HUES64 (cell line): ENCODE measurements around the gene C6orf62. TPM values are rescaled to one million over a fixed set of nuclear protein-coding genes. Genes with fewer than 3 reads are reported as not detected.
"Not testable (repeated sequence)": the region's sequence is repeated elsewhere in the genome, so short reads cannot be mapped to it uniquely, and the experiment has no call there.

ENCODE experiments used
- H3K27ac ChIP-seq: 2 replicates; pipeline ENCODE4 v1.7.0; 2013; ENCODE audit warnings: low read depth, low read length, inconsistent platforms
- H3K27me3 ChIP-seq: 2 replicates; pipeline ENCODE4 v1.6.1; 2013; ENCODE audit warnings: mild to moderate bottlenecking, low read length; ENCODE audit not compliant: insufficient read depth
- H3K36me3 ChIP-seq: 2 replicates; pipeline ENCODE4 v1.6.1; 2013; ENCODE audit warnings: mild to moderate bottlenecking, low read length; ENCODE audit not compliant: insufficient read depth
- H3K4me1 ChIP-seq: 2 replicates; pipeline ENCODE4 v1.6.1; 2013; ENCODE audit warnings: mild to moderate bottlenecking, low read length, moderate library complexity; ENCODE audit not compliant: insufficient read depth
- H3K4me3 ChIP-seq: 2 replicates; pipeline ENCODE4 v1.5.1; 2013; ENCODE audit warnings: mild to moderate bottlenecking, low read length, moderate library complexity
- H3K9ac ChIP-seq: 2 replicates; pipeline ENCODE4 v1.6.1; 2013; ENCODE audit warnings: mild to moderate bottlenecking, low read depth, low read length
- H3K9me3 ChIP-seq: 2 replicates; pipeline ENCODE4 v1.6.1; 2013; ENCODE audit warnings: low read depth, low read length; ENCODE audit not compliant: insufficient read depth
- WGBS: fragments of 150-250, 120-280 bp; methylation state at CpG from one replicate; pipeline ENCODE4 v1.1.7; 2013; ENCODE audit warnings: missing lambda C conversion rate; 5-methylcytosine and 5-hydroxymethylcytosine counted together
- polyA plus RNA-seq, 2 experiments: library from polyadenylated mRNA; stranded (reverse); fragments of 50-300 nt; gene quantifications; one replicate each; pipeline ENCODE4 v1.2.3, GENCODE V29; 2013

Gene C6orf62
- 71.8 TPM for polyA plus RNA-seq (2013, experiment 1 of 2)
- 59.2 TPM for polyA plus RNA-seq (2013, experiment 2 of 2)

DNA sequence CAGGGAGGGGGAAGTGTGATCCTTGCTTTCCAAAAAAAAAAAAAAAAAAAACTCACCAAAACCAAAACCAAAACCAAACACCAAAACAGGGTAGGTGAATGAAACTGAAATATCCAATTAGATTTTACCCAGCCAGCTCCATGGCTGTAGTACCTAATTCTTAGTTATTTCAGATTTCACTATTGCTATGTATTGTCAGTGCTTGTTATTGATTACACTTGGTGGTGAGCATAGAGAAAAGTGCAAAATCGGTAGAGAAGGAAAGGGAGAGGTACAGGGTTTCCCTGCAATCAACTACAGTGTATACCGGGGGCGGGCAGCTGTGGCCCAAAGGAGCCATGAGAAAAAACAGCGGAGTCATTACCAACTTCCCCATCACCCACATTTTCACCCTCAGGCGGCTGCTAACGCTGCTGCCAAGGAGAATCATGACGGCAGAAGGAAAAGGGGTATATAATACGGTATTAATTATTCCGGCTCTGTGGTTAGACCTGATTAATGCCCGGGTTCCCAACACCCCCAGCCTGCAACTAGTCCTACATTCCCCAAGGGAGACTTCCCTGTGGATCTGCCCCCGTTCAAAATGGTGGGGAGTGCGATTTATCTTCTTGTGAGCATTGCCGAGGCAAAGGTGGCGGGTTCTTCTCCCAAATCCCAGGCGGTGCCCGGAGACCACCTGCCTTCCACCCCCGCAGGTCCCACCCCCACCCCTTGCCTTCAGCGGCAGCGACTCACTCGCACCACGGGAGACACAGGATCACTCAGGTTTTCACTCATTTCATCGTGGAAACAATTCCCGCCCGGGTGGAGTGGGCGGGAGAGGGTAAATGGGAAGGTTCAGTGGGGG, at the start of gene C6orf62:
Gene C6orf62 (minus strand): TSS at position 30 of the 847 bp plus-strand sequence. CDS start 486 bp downstream, outside the sequence.
- 2% methylated on average over 18 of the region's 25 CpGs for WGBS
- peaks cover 48% of the 10 kb centered on the region for H3K36me3 ChIP-seq

DNA sequence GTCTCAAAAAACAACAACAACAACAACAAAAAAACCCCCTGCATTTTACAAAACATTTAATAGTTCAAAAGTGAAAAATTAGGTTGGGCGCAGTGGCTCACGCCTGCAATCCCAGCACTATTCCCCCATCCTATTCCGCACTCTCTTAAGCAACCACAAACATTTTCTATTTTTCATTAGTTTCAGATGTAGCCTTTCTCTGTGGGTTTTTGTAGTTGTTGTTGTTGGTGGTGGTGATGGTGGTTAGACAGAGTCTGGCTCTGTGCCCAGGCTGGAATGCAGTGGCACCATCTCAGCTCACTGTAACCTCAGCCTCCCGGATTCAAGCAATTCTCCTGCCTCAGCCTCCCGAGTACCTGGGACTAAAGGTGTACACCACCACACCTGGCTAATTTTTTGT, 49.4 kb upstream of the C6orf62 start:
- H3K27ac ChIP-seq: no peak overlapping the region
- no peak overlapping the region for H3K4me3 ChIP-seq
- no peak overlapping the region for H3K9ac ChIP-seq
- H3K9me3 ChIP-seq: no peaks in the 10 kb centered on the region
- no peaks in the 10 kb centered on the region for H3K4me1 ChIP-seq
- no peaks in the 10 kb centered on the region for H3K27me3 ChIP-seq
- 94% methylated on average over 5 of the region's 5 CpGs for WGBS
- H3K36me3 ChIP-seq: no peaks in the 10 kb centered on the region

More for the DNA sequence above, at the start of gene C6orf62:
- no peaks in the 10 kb centered on the region for H3K9me3 ChIP-seq
- H3K4me1 ChIP-seq: peaks cover 8% of the 10 kb centered on the region; the same call in 1 of the 2 replicates
- H3K27me3 ChIP-seq: no peaks in the 10 kb centered on the region
- H3K9ac ChIP-seq: peak within 1 kb of the TSS; percentile 98
- H3K27ac ChIP-seq: peak within 1 kb of the TSS; percentile 99
- H3K4me3 ChIP-seq: peak within 1 kb of the TSS; percentile 99

DNA sequence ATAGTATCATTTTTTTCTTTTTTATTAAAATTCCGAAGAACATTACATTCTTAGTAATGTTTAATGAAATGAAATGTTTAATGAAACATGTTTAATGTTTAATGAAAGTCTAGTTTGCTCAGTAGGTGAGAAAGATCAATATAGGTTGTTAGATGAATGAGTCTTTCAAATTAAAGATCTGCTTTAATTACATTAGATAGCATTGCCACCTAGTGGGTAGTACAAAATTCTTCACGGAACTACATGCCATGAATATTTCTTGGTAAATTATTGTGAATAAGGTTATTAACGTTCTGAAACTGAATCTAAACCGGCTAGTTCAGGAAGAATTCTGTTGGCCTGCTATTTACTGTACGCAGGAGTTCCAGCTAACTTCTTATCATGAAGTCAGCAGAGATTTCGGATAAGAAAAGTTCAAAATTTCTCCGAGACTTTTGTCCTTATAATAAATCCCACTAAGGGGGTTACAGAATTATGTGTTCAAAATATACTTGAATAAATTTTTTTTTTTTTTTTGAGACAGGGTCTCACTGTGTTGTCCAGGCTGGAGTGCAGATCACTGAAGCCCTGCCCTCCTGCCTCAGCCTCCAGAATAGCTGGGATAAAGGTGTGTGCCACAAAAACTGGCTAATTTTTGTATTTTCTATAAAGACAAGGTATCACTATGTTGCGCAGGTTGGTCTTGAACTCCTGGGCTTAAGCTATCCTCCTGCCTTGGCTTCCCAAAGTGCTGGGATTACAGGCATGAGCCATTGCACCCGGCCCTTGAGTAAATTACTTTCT, 47.9 kb upstream of the C6orf62 start:
- no peak overlapping the region for H3K27ac ChIP-seq
- no peaks in the 10 kb centered on the region for H3K4me1 ChIP-seq
- no peak overlapping the region for H3K9ac ChIP-seq
- H3K27me3 ChIP-seq: no peaks in the 10 kb centered on the region
- no peak overlapping the region for H3K4me3 ChIP-seq
- H3K36me3 ChIP-seq: no peaks in the 10 kb centered on the region
- H3K9me3 ChIP-seq: no peaks in the 10 kb centered on the region
- WGBS: 87% methylated on average over 7 of the region's 9 CpGs

DNA sequence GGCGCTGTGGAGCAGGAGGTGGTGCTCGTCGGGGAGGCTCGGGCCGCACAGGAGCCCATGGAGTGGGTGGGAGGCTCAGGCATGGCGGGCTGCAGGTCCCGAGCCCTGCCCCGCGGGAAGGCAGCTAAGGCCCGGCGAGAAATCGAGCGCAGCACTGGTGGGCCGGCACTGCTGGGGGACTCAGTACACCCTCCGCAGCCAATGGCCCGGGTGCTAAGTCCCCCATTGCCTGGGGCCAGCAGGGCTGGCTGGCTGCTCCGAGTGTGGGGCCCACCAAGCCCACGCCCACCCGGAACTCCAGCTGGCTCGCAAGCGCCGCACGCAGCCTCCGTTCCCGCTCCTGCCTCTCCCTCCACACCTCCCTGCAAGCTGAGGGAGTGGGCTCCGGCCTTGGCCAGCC, 47.0 kb upstream of the C6orf62 start:
- not testable (repeated sequence) for H3K36me3 ChIP-seq, H3K4me3 ChIP-seq, H3K9ac ChIP-seq, H3K27me3 ChIP-seq, H3K27ac ChIP-seq, H3K9me3 ChIP-seq, H3K4me1 ChIP-seq
- 97% methylated on average over 25 of the region's 26 CpGs for WGBS

DNA sequence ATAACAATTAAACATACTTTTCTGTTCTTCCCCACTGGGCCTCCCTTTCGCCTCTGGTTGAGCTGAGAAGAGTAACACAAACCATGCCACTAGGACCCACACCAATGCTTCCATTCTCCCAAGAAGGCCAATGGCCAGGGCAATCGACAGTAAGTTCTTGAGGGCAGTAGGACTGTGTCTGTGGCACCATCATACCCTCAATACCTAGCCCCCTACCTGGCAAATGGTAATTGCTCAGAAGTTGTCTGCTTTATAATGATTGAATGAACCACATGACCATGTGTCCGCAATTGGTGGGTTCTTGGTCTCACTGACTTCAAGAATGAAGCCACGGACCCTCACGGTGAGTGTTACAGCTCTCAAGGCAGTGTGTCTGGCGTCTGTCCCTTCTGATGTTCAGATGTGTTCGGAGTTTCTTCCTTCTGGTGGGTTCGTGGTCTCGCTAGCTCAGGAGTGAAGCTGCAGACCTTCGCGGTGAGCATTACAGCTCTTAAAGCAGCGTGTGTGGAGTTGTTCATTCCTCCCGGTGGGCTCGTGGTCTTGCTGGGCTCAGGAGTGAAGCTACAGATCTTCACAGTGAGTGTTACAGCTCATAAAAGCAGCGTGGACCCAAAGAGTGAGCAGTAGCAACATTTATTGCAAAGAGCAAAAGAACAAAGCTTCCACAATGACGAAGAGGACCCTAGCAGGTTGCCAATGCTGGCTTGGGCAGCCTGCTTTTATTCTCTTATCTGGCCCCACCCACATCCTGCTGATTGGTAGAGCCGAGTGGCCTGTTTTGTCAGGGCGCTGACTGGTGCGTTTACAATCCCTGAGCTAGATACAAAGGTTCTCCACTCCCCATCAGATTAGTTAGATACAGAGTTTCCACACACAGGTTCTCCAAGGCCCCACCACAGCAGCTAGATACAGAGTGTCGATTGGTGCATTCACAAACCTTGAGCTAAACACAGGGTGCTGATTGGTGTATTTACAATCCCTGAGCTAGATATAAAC, 46.2 kb upstream of the C6orf62 start:
- H3K4me1 ChIP-seq, H3K27me3 ChIP-seq, H3K9ac ChIP-seq, H3K27ac ChIP-seq, H3K4me3 ChIP-seq, H3K36me3 ChIP-seq, H3K9me3 ChIP-seq: not testable (repeated sequence)
- 94% methylated on average over 20 of the region's 20 CpGs for WGBS

DNA sequence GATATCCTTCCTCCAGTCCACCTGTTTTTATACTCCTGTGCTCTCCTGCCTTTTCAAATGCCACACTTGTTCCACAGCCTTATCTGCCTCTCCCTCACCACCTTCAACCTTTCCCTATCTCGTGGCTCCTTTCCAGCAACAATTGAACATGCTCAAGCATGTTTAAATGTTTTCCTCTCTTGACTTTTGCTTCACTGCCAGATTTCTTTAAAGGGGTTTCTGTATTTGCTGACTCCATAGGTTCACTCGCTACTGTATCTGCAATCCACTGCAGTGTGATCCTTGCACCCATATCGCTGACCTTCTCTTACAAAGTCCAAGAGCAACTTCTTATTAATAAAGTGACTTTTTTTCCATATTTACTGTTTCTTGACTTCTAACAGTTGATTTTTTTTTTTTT, 44.6 kb upstream of the C6orf62 start:
- Histone ChIP-seq H3K9ac (no peak overlapping the region), H3K27me3 (no peaks in the 10 kb centered on the region)
- WGBS: 87% methylated on average over 3 of the region's 3 CpGs

DNA sequence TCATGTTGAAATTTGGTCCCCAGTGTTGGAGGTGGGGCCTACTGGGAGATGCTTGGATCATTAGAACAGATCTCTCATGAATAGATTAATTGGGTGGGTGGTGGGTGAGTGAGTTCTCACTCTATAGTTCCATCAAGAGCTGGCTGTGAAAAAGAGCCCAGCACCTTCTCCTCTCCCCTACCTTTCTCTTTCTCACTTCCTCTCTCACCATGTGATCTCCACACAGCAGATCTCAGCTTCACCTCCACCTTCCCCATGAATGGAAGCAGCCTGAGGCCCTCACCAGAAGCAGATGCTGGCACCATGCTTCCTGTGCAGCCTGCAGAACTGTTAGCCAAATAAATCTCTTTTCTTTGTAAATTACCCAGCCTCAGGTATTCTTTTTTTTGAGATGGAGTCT, 42.9 kb upstream of the C6orf62 start:
- Histone ChIP-seq H3K27me3 (no peaks in the 10 kb centered on the region), H3K9ac (no peak overlapping the region), H3K36me3 (no peaks in the 10 kb centered on the region), H3K4me1 (no peaks in the 10 kb centered on the region), H3K4me3 (no peak overlapping the region), H3K27ac (no peak overlapping the region), H3K9me3 (no peaks in the 10 kb centered on the region)

More for the DNA sequence above, 44.6 kb upstream of the C6orf62 start:
- no peaks in the 10 kb centered on the region for H3K4me1 ChIP-seq
- no peaks in the 10 kb centered on the region for H3K9me3 ChIP-seq
- no peak overlapping the region for H3K27ac ChIP-seq
- H3K4me3 ChIP-seq: no peak overlapping the region
- no peaks in the 10 kb centered on the region for H3K36me3 ChIP-seq

DNA sequence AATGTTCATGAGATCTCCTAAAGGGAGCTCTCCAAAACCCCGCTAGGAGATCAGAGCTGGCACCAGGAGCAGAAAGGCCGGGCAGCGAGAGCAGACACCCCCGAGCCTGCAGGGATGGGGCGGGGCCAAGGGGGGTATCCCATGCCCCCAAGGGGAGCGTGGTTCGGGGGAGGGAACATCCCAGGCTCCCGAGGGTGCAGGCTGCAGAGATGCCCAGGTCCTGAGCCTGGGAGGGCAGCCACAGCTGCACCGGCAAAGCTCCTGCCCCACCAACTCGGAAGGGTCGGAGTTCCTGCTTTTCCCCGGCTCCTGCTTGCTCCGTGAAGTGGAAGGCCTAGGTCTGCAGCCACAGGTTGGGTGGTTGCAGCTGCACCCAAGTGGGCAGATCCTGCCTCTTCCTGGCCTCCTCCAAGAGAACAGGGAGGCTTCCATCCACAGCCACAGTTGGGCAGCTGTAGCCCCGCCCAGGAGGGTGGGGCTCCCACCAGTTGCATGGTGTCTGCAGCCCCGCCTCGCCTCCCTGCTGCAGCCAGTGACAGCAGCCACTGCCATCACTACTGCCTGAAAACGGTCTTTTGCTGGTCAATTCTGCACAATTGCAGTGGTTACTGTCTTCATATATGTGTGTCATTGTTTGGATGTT, 42.4 kb upstream of the C6orf62 start:
- 89% methylated on average over 17 of the region's 17 CpGs for WGBS
- Histone ChIP-seq H3K27me3 (no peaks in the 10 kb centered on the region), H3K9me3 (no peaks in the 10 kb centered on the region)

DNA sequence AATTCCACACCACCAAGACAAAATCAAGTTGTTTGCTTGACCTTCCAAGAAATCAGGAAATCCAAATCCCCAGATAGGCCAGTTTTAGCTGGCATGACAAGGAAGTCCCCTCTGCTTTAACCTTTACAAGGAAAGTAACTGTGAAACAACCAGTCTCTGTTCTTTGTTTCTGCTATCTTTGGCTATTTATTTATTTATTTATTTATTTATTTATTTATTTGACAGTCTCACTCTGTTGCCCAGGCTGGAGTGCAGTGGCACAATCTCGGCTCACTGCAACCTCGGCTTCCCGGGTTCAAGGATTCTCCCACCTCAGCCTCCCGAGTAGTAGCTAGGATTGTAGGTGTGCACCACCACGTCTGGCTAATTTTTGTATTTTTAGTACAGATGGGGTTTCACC, 41.3 kb upstream of the C6orf62 start:
- Histone ChIP-seq H3K36me3 (no peaks in the 10 kb centered on the region), H3K27me3 (no peaks in the 10 kb centered on the region), H3K9ac (no peak overlapping the region), H3K9me3 (no peaks in the 10 kb centered on the region), H3K4me3 (no peak overlapping the region), H3K4me1 (no peaks in the 10 kb centered on the region), H3K27ac (no peak overlapping the region)
- WGBS: 96% methylated on average over 5 of the region's 5 CpGs

More for the DNA sequence above, 42.4 kb upstream of the C6orf62 start:
- Histone ChIP-seq H3K36me3 (no peaks in the 10 kb centered on the region), H3K4me3 (no peak overlapping the region), H3K4me1 (no peaks in the 10 kb centered on the region), H3K27ac (no peak overlapping the region), H3K9ac (no peak overlapping the region)

DNA sequence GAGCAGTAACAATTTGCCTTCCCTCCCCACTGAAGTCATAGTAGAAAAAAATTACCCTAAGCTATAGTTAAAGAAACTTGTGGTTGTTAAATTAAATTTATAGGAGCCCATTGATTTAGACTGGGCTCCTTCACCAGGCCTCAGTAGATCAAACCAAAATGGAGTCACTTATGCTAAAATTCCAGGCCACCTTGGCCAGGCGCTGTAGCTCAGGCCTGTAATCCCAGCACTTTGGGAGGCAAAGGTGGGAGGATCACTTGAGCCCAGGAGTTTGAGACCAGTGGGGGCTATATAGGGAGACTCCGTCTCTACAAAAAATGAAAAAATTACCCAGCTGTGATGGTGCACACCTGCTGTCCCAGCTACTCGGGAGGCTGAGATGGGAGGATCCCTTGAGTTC, 40.8 kb upstream of the C6orf62 start:
- no peaks in the 10 kb centered on the region for H3K4me1 ChIP-seq
- WGBS: 98% methylated on average over 3 of the region's 3 CpGs
- no peak overlapping the region for H3K27ac ChIP-seq
- H3K36me3 ChIP-seq: no peaks in the 10 kb centered on the region
- H3K9ac ChIP-seq: no peak overlapping the region
- H3K4me3 ChIP-seq: no peak overlapping the region
- H3K9me3 ChIP-seq: no peaks in the 10 kb centered on the region
- H3K27me3 ChIP-seq: no peaks in the 10 kb centered on the region
